ENCODE data around the gene CST5. TPM values are rescaled to one million over a fixed set of nuclear protein-coding genes. Genes with fewer than 3 reads are reported as not detected.

The CST5 gene
- total and polyA plus RNA-seq, 2 donors (not counting 3 experiments of a cell fraction or from before 2014, with no cell fraction given), result not detected

GRCh38 chr20:23832775-23833513 lies 46.6 kb downstream of the CST5 start:
- Histone ChIP-seq H3K4me1 (ENCODE audit: control insufficient read depth, extremely low read depth, insufficient read depth, low read length) (peaks cover 6% of the 10 kb centered on the region), H3K27me3 (ENCODE audit: control insufficient read depth in 2 of 2, insufficient read depth in 2 of 2, low read length in 2 of 2) (no peaks in the 10 kb centered on the region), H4K20me1 (replicated peaks; ENCODE audit: control insufficient read depth, extremely low read depth, insufficient read depth, low read length) (no peaks in the 10 kb centered on the region), H3K27ac (ENCODE audit: insufficient read depth, low read depth, low read length) (no peak overlapping the region), H3K4me2 (ENCODE audit: insufficient read depth, low read length) (no peak overlapping the region), H3K36me3 (ENCODE audit: control insufficient read depth in 2 of 2, extremely low read depth in 1 of 2, insufficient read depth in 2 of 2, low read length in 2 of 2) (no peaks in the 10 kb centered on the region), H3K4me3 (replicated peaks in 1 of 3; ENCODE audit: insufficient read depth in 1 of 3, low read depth in 1 of 3, low read length in 3 of 3) (no peak overlapping the region), H2AFZ (ENCODE audit: low read depth, low read length) (no peak overlapping the region), H3K9me1 (replicated peaks; ENCODE audit: control insufficient read depth, extremely low read depth, insufficient read depth, low read length) (no peaks in the 10 kb centered on the region), H3K9ac (replicated peaks; ENCODE audit: extremely low read depth, insufficient read depth, low read length) (no peak overlapping the region), H3K79me2 (ENCODE audit: control insufficient read depth, insufficient read depth, low read length) (no peaks in the 10 kb centered on the region), H3K9me3 (replicated peaks; ENCODE audit: control insufficient read depth, insufficient read depth, low read length) (no peaks in the 10 kb centered on the region)
- no TSS peak for BruUV-seq (replicated peaks)
- FAIRE-seq (no peak), DNase-seq (ENCODE audit: low read depth, low spot score) (no peak)
- ChIA-PET POLR2A (no interaction called here), CTCF (no interaction called here)
- dilution Hi-C loops (cut with MboI; ENCODE audit: extremely low pct_ligation_motif_present, low sequenced_read_pairs) (no loop called here), intact Hi-C loops (cut with micrococcal nuclease) (no loop called here)
- TF ChIP-seq MAX (IDR thresholded peaks at IDR 0.05; ENCODE audit: insufficient read depth, insufficient read length) (no peak), GATA2 (IDR thresholded peaks at IDR 0.05; ENCODE audit: insufficient read depth, insufficient read length, low read depth, low read length) (no peak), JUN (IDR thresholded peaks at IDR 0.05; ENCODE audit: borderline replicate concordance, insufficient read depth, insufficient read length, low read depth) (no peak), POLR2AphosphoS5 (IDR thresholded peaks at IDR 0.05; ENCODE audit: insufficient read depth, low read depth, low read length) (no peak), EZH2 (IDR thresholded peaks at IDR 0.05; ENCODE audit: borderline replicate concordance, low read depth, low read length, severe bottlenecking) (no peak), MYC (IDR thresholded peaks at IDR 0.05; ENCODE audit: low read depth, low read length) (no peak), FOS (IDR thresholded peaks at IDR 0.05; ENCODE audit: borderline replicate concordance, insufficient read depth, low read length) (no peak), CTCF (IDR thresholded peaks at IDR 0.05; ENCODE audit: extremely low read depth in 1 of 2, insufficient read depth in 1 of 2, low read depth in 1 of 2, low read length in 2 of 2) (no peak), POLR2A (IDR thresholded peaks at IDR 0.05; ENCODE audit: low read depth, low read length) (no peak)

All from endothelial cell of umbilical vein (primary cell).